H1 (cell line): Measurements from ENCODE around the gene CREB3L4. TPM values are rescaled to one million over a fixed set of nuclear protein-coding genes. Genes with fewer than 3 reads are reported as not detected.

Experiments used
- CTCF ChIA-PET: fragments of 300-600 bp; sonication (Branson Sonifier 250); formaldehyde crosslinking; loops from one replicate; lab custom pipeline; 2021; ENCODE audit not compliant: partially characterized antibody; lab: Charles Lee
- POLR2A ChIA-PET: fragments of 300-600 bp; sonication (Branson Sonifier 250); formaldehyde crosslinking; loops from one replicate; lab custom pipeline; 2021; ENCODE audit warnings: inconsistent platforms; ENCODE audit not compliant: partially characterized antibody; lab: Charles Lee
- DNase-seq, 2 experiments: peaks; one replicate each; pipeline versions ENCODE4 v3.0.0 to v3.0.0-alpha.2; 2010 to 2022; ENCODE audit warnings: low spot score in 2 of 2, low read depth in 1 of 2, mixed read lengths in 1 of 2
- FAIRE-seq: peaks from 2 replicates; lab custom pipeline; 2011; peaks lifted over from hg19 to GRCh38; lab: Jason Lieb, UNC
- H2AFZ ChIP-seq: 2 replicates; pipeline ENCODE4 v1.8.1; 2012; ENCODE audit warnings: low read length, inconsistent platforms
- H2AK5ac ChIP-seq: 2 replicates; pipeline ENCODE4 v1.6.1; 2013; ENCODE audit warnings: low read depth, low read length
- H2BK120ac ChIP-seq: replicated peaks from 2 replicates; pipeline ENCODE3; 2013; ENCODE audit warnings: low read depth, low read length, inconsistent platforms
- H2BK12ac ChIP-seq: 2 replicates; pipeline ENCODE4 v1.6.1; 2013; ENCODE audit warnings: low read depth, low read length
- H2BK15ac ChIP-seq: 2 replicates; pipeline ENCODE4 v1.6.1; 2013; ENCODE audit warnings: low read length
- H2BK20ac ChIP-seq: 2 replicates; pipeline ENCODE4 v1.6.1; 2013; ENCODE audit warnings: low read length
- H2BK5ac ChIP-seq: 2 replicates; pipeline ENCODE4 v1.6.1; 2013; ENCODE audit warnings: low read depth, low read length
- H3K14ac ChIP-seq: 2 replicates; pipeline ENCODE4 v1.6.1; 2013; ENCODE audit warnings: inconsistent platforms; ENCODE audit not compliant: insufficient read length
- H3K18ac ChIP-seq: 2 replicates; pipeline ENCODE4 v1.6.1; 2013; ENCODE audit warnings: low read length; ENCODE audit errors: extremely low read depth
- H3K23ac ChIP-seq: 2 replicates; pipeline ENCODE4 v1.6.1; 2013; ENCODE audit warnings: inconsistent platforms; ENCODE audit not compliant: insufficient read length
- H3K23me2 ChIP-seq: 2 replicates; pipeline ENCODE4 v1.6.1; 2013; ENCODE audit warnings: low read depth, low read length
- H3K27ac ChIP-seq: 2 replicates; pipeline ENCODE4 v1.6.1; 2011; ENCODE audit warnings: low read depth, low read length, inconsistent platforms
- H3K27me3 ChIP-seq, 4 experiments: replicated peaks in 1 of 4; 1 replicate in 1 of 4; 2 replicates in 3 of 4; pipeline versions ENCODE4 v1.6.1 to v1.8.1; 2011 to 2013; ENCODE audit warnings: low read length in 3 of 4, mild to moderate bottlenecking in 3 of 4, inconsistent platforms in 2 of 4, mixed read lengths in 2 of 4, moderate library complexity in 1 of 4; ENCODE audit not compliant: control insufficient read depth in 3 of 4, insufficient read depth in 3 of 4; ENCODE audit errors: extremely low read depth in 1 of 4
- H3K36me3 ChIP-seq, 4 experiments: 2 replicates each; pipeline versions ENCODE4 v1.6.1 to v1.8.1; 2011 to 2013; ENCODE audit warnings: mild to moderate bottlenecking in 4 of 4, low read length in 3 of 4, moderate library complexity in 2 of 4, control low read depth in 1 of 4, inconsistent platforms in 1 of 4; ENCODE audit not compliant: insufficient read depth in 4 of 4, control insufficient read depth in 2 of 4
- H3K4ac ChIP-seq: replicated peaks from 2 replicates; pipeline ENCODE3; 2013; ENCODE audit warnings: low read length, low read depth, mixed read lengths, inconsistent platforms; ENCODE audit not compliant: insufficient read length
- H3K4me1 ChIP-seq, 4 experiments: replicated peaks in 1 of 4; 1 replicate in 1 of 4; 2 replicates in 3 of 4; pipeline versions ENCODE4 v1.6.1 to v1.8.1; 2011 to 2013; ENCODE audit warnings: low read length in 3 of 4, inconsistent platforms in 2 of 4, mixed read lengths in 1 of 4; ENCODE audit not compliant: insufficient read depth in 4 of 4, control insufficient read depth in 3 of 4
- H3K4me2 ChIP-seq, 2 experiments: 2 replicates each; pipeline versions ENCODE4 v1.6.1 to v1.8.1; 2011 to 2013; ENCODE audit warnings: low read depth in 2 of 2, low read length in 2 of 2, control low read depth in 1 of 2, inconsistent platforms in 1 of 2, mild to moderate bottlenecking in 1 of 2; ENCODE audit not compliant: insufficient read depth in 1 of 2
- H3K4me3 ChIP-seq, 4 experiments: fragments of 200-600, 300-600 bp in 1 of 4; sonication (generic), shearing (Covaris generic), sonication (Bioruptor Twin) in 1 of 4; 2 replicates each; pipeline versions ENCODE4 v1.5.1 to v1.8.1; 2011 to 2016; ENCODE audit warnings: low read length in 4 of 4, low read depth in 3 of 4, control low read depth in 2 of 4, inconsistent platforms in 2 of 4, mild to moderate bottlenecking in 2 of 4, mixed read lengths in 1 of 4, moderate library complexity in 1 of 4; ENCODE audit not compliant: insufficient read depth in 2 of 4; ENCODE audit errors: extremely low read depth in 1 of 4
- H3K56ac ChIP-seq: replicated peaks from 2 replicates; pipeline ENCODE3; 2013; ENCODE audit warnings: low read depth, mild to moderate bottlenecking, mixed read lengths, low read length, inconsistent platforms; ENCODE audit not compliant: insufficient read length
- H3K79me1 ChIP-seq: 2 replicates; pipeline ENCODE4 v1.6.1; 2013; ENCODE audit warnings: low read depth, low read length, control low read depth
- H3K79me2 ChIP-seq, 2 experiments: 2 replicates each; pipeline versions ENCODE4 v1.6.1 to v1.8.1; 2012 to 2013; ENCODE audit warnings: low read length in 2 of 2, mild to moderate bottlenecking in 2 of 2, inconsistent platforms in 1 of 2; ENCODE audit not compliant: insufficient read depth in 2 of 2, control insufficient read depth in 1 of 2
- H3K9ac ChIP-seq, 4 experiments: replicated peaks in 1 of 4; 1 replicate in 1 of 4; 2 replicates in 3 of 4; pipeline versions ENCODE4 v1.6.1 to v1.8.1; 2011 to 2013; ENCODE audit warnings: low read depth in 3 of 4, low read length in 3 of 4, control low read depth in 2 of 4, mild to moderate bottlenecking in 2 of 4, moderate library complexity in 2 of 4, inconsistent platforms in 1 of 4; ENCODE audit errors: extremely low read depth in 1 of 4
- H3K9me3 ChIP-seq, 2 experiments: 2 replicates each; pipeline versions ENCODE4 v1.6.1 to v1.8.1; 2012 to 2013; ENCODE audit warnings: mild to moderate bottlenecking in 2 of 2, moderate library complexity in 2 of 2, control low read depth in 1 of 2, inconsistent platforms in 1 of 2, low read depth in 1 of 2, low read length in 1 of 2, mixed read lengths in 1 of 2; ENCODE audit not compliant: insufficient read depth in 2 of 2
- H4K20me1 ChIP-seq, 2 experiments: replicated peaks in 1 of 2; 2 replicates each; pipeline versions ENCODE3 to v1.8.1; 2011 to 2013; ENCODE audit warnings: inconsistent platforms in 2 of 2, low read length in 2 of 2, mild to moderate bottlenecking in 1 of 2; ENCODE audit not compliant: insufficient read depth in 2 of 2, control insufficient read depth in 1 of 2
- H4K5ac ChIP-seq: 2 replicates; pipeline ENCODE4 v1.6.1; 2013; ENCODE audit warnings: low read length, low read depth, mixed read lengths, inconsistent platforms; ENCODE audit not compliant: insufficient read length
- H4K8ac ChIP-seq: 2 replicates; pipeline ENCODE4 v1.8.0; 2013; ENCODE audit warnings: mild to moderate bottlenecking, moderate library complexity, low read length, inconsistent platforms; ENCODE audit not compliant: insufficient read depth; ENCODE audit errors: extremely low read depth
- H4K91ac ChIP-seq: replicated peaks from 2 replicates; pipeline ENCODE3; 2013; ENCODE audit warnings: low read length, mixed read lengths, inconsistent platforms; ENCODE audit not compliant: insufficient read length
- RFX5 ChIP-seq: IDR thresholded peaks from 2 replicates; pipeline ENCODE4 v1.6.1; 2011; ENCODE audit warnings: low read depth, low read length, improper control_type of control experiment, borderline replicate concordance
- SIX5 ChIP-seq: IDR thresholded peaks from 2 replicates; pipeline ENCODE4 v1.6.1; 2011; ENCODE audit warnings: mild to moderate bottlenecking, low read depth, low read length
- SRF ChIP-seq: IDR thresholded peaks from 2 replicates; pipeline ENCODE4 v1.6.1; 2011; ENCODE audit warnings: mild to moderate bottlenecking, low read depth, low read length, moderate library complexity
- TCF12 ChIP-seq: IDR thresholded peaks from 2 replicates; pipeline ENCODE4 v1.6.1; 2011; ENCODE audit warnings: low read depth, mild to moderate bottlenecking, low read length
- ZNF274 ChIP-seq: IDR thresholded peaks from 2 replicates; pipeline ENCODE4 v1.7.0; 2012; ENCODE audit warnings: low read length, borderline replicate concordance; ENCODE audit errors: extremely low read depth
- whole genome bisulfite sequencing, 2 experiments: shearing (Covaris generic) in 1 of 2; methylation state at CpG; one replicate each; pipeline versions ENCODE4 v1.1.6 to v1.1.7; 2013 to 2015; ENCODE audit warnings: low lambda C conversion rate in 2 of 2, mixed read lengths in 2 of 2, inconsistent platforms in 1 of 2, low coverage in 1 of 2, missing lambda C conversion rate in 1 of 2; ENCODE audit not compliant: insufficient replicate concordance in 2 of 2, insufficient coverage in 1 of 2, insufficient read length in 1 of 2; ENCODE audit errors: extremely low coverage in 1 of 2, missing lambda C conversion rate in 1 of 2; 5-methylcytosine and 5-hydroxymethylcytosine counted together
- polyA plus RNA-seq, 7 experiments: library from polyadenylated mRNA; depleted of rRNA in 3 of 7; stranded (reverse) in 5 of 7; unstranded in 2 of 7; fragments of >200 nt in 5 of 7; fragments of 200-250 nt in 2 of 7; gene quantifications; 1 replicate in 5 of 7; 2 replicates in 1 of 7; 4 replicates in 1 of 7; pipeline versions ENCODE4 v1.2.1 to v1.2.3, GENCODE V29; 2011 to 2013; ENCODE audit warnings: missing spikeins in 2 of 7, mixed read lengths in 2 of 7
- total RNA-seq: library from RNA; stranded (reverse); fragmentation: NEBNext Ultra II Directional; extraction: Animal tissue kit (Norgen Biotek cat#: 25700); gene quantifications from 2 replicates; pipeline ENCODE4 v1.2.1, GENCODE V29; 2021
- TF ChIP-seq, protein P1 (sequence below): IDR thresholded peaks from 2 replicates; pipeline ENCODE4 v1.6.1; 2011; ENCODE audit warnings: low read length, improper control_type of control experiment
- TF ChIP-seq, protein P2 (sequence below): IDR thresholded peaks from 2 replicates; pipeline ENCODE4 v1.6.1; 2012; ENCODE audit warnings: inconsistent platforms
- TF ChIP-seq, protein P3 (sequence below): IDR thresholded peaks from 2 replicates; pipeline ENCODE4 v1.6.1; 2012; ENCODE audit warnings: low read length, inconsistent platforms

CREB3L4 gene
- total and polyA plus RNA-seq, 2 of the 8 experiments (the other 6 are each of a cell fraction or from before 2014, with no cell fraction given): 34.4 to 54.0 TPM

DNA sequence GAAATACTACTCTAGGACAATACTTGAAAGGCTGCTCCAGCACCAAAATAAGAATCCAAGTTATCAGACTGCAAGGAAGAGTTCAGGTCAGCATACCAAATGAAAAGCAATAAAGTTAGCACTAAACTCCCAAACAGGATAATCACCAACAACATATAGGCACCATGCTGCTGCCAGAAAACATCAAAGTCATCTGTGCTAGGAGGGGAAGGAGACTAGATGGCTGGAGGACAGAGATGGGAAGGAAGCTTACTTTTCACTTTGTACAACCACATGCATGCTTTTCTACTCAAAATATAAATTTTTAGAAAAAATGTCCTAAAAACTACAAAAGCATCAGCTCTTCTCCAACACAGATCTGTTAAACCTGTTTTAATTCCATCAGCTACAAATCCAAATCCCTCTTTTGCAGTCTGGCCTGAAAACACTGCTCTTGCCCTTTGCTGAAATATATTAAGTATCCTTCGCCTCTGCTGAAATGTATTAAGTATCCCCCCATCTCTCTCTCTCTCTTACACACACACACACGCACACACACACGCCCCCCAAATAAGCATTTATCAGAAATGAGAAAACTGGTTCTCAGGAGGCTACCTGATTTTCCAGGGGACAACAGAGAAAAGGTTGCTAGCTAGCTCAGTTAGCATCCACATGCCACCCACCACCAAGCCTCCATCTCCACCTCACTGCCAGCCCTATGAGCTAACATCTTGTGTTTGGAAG, 46.5 kb upstream of the CREB3L4 start:
- Histone ChIP-seq H2BK15ac (no peak overlapping the region), H3K4me1 (peaks cover 6 to 14% (median 11%) of the 10 kb centered on the region in 4 experiments), H2BK120ac (no peak overlapping the region), H2BK5ac (no peak overlapping the region; the same call in 1 of the 2 replicates), H3K23ac (no peak overlapping the region), H3K36me3 (peaks cover 0 to 8% (median 0%) of the 10 kb centered on the region in 4 experiments; a peak in 4 of 8 replicates), H3K4me3 (peak overlapping the region; percentile 68 to 100 (median 94)), H2BK12ac (no peak overlapping the region), H3K14ac (no peak overlapping the region), H4K5ac (peak overlapping the region; percentile 24), H3K23me2 (peaks cover 20% of the 10 kb centered on the region), H3K18ac (no peak overlapping the region; the same call in 1 of the 2 replicates), H2AK5ac (no peak overlapping the region), H2BK20ac (no peak overlapping the region), H3K79me2 (peaks cover 37 to 58% of the 10 kb centered on the region in 2 experiments), H4K8ac (peak overlapping the region; percentile 20; the same call in 1 of the 2 replicates), H2AFZ (no peak overlapping the region), H3K9ac (peak overlapping the region; percentile 47 to 93 (median 74)), H3K27ac (peak overlapping the region; percentile 35; the same call in 1 of the 2 replicates), H4K91ac (peak overlapping the region; percentile 29), H3K27me3 (no peaks in the 10 kb centered on the region), H3K4me2 (peak overlapping the region; percentile 94 to 95), H3K9me3 (no peaks in the 10 kb centered on the region), H3K79me1 (peaks cover 13% of the 10 kb centered on the region), H3K56ac (peak overlapping the region; percentile 60), H4K20me1 (peaks cover 28 to 29% of the 10 kb centered on the region in 2 experiments), H3K4ac (no peak overlapping the region)
- ChIA-PET POLR2A (interaction anchor here (0.6 to 7.9 kb wide), 17 partner anchors 9 to 470 kb away, joined by 3 to 73 read pairs (median 4); partner anchors contain the start of genes CREB3L4, DENND4B, RAB13 and RPS27), CTCF (interaction anchor here (1.0 to 2.3 kb wide), 8 partner anchors 9 to 125 kb away, joined by 3 to 9 read pairs (median 4); partner anchors contain the start of gene RAB13)
- no peak for DNase-seq
- WGBS, 2 experiments: 33% methylated on average over 3 of the region's 3 CpGs; no CpG with 5 or more reads in 1 of the 2 experiments
- no peak for FAIRE-seq
- TF ChIP-seq, protein P1, sequence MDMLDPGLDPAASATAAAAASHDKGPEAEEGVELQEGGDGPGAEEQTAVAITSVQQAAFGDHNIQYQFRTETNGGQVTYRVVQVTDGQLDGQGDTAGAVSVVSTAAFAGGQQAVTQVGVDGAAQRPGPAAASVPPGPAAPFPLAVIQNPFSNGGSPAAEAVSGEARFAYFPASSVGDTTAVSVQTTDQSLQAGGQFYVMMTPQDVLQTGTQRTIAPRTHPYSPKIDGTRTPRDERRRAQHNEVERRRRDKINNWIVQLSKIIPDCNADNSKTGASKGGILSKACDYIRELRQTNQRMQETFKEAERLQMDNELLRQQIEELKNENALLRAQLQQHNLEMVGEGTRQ: no peak
- TF ChIP-seq TCF12 (no peak), SIX5 (no peak), RFX5 (no peak), ZNF274 (no peak), SRF (no peak)
- TF ChIP-seq, protein P2, sequence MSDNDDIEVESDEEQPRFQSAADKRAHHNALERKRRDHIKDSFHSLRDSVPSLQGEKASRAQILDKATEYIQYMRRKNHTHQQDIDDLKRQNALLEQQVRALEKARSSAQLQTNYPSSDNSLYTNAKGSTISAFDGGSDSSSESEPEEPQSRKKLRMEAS: no peak
- TF ChIP-seq, protein P3, sequence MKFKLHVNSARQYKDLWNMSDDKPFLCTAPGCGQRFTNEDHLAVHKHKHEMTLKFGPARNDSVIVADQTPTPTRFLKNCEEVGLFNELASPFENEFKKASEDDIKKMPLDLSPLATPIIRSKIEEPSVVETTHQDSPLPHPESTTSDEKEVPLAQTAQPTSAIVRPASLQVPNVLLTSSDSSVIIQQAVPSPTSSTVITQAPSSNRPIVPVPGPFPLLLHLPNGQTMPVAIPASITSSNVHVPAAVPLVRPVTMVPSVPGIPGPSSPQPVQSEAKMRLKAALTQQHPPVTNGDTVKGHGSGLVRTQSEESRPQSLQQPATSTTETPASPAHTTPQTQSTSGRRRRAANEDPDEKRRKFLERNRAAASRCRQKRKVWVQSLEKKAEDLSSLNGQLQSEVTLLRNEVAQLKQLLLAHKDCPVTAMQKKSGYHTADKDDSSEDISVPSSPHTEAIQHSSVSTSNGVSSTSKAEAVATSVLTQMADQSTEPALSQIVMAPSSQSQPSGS: no peak
